GM21619 (cell line): ENCODE measurements around the gene MMS22L.
"Not testable (repeated sequence)": the region's sequence is repeated elsewhere in the genome, so short reads cannot be mapped to it uniquely, and the experiment has no call there.

Experiments used
- ATAC-seq: cut with Tn5 transposase; IDR thresholded peaks from one replicate; pipeline ENCODE4 v1.9.1; 2021; ENCODE audit not compliant: unreplicated experiment

Gene MMS22L

GRCh38 chr6:97231911-97232310 is 51.1 kb downstream of the MMS22L start:
- no peak for ATAC-seq

DNA sequence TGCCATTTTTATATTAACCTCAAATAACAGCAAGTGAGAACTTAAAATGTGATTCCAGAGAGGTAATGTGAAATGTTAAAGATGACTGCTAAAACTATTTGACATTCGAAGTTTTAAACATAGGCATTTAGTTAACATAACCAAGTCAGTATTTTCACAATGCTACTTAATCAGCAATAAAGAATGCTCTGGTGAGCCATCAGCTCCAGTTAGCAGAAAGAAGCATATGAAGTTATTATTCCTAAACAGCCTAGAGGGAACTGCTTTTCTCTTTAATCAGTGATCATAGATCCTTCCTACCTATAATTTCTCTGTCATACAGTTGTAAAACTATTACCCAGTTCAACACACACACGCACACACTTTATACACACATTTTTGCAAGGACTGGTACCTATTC is 60.1 kb downstream of the MMS22L start:
- no peak for ATAC-seq

- ATAC-seq, result no peak
Measured at GRCh38 chr6:97218912-97219311, 64.1 kb downstream of the MMS22L start.

- ATAC-seq, result no peak
Measured at GRCh38 chr6:97215157-97215769, 67.8 kb downstream of the MMS22L start.

DNA sequence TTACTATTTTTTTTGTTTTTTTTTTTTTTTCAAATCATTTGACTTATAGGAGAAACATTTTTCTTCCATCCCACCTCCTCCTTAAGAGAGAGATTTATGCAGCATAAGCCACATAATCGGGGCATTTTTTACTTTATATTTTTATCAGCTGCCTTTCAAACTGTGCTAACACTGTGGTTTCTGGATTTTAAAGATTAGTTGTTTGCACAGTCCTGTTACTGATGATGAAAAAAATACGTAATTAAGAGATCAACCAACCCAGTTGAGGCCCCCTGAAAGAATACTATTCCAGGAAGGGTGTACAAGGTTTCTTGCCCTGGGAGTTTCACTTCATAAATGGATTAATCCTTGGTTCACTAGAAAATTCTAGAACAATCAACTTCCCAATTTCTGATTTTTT is 68.3 kb downstream of the MMS22L start:
- no peak for ATAC-seq

GRCh38 chr6:97207383-97207782 is 75.6 kb downstream of the MMS22L start:
- ATAC-seq, result no peak

GRCh38 chr6:97205966-97206365 is 77.0 kb downstream of the MMS22L start:
- no peak for ATAC-seq

- ATAC-seq, result no peak
Measured at GRCh38 chr6:97203343-97203742, 79.7 kb downstream of the MMS22L start.

DNA sequence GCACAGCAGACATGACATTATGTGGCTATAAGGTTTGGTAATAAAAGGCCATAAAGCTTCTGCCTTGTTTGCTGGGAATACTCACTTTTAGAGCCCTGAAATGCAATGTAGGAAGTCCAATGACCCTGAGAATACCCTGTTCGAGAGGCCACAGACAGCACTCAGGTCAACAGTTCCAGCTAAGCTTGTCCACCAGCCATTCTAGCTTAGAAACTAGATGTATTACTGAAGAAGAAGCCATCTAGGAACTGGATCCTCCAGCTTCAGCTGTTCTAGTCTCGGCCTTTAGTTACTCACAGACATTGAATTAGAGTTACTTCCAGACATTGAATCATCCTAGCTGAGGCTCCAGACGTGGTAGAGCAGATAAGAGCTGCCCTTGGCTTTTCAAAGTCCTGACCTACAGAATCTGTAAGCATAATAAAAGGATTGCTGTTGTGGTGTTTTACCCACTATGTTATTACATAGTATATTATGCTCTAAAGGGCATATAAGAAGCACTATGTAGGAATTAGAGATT is 84.9 kb downstream of the MMS22L start:
- no peak for ATAC-seq

GRCh38 chr6:97195117-97195516 is 87.9 kb downstream of the MMS22L start:
- ATAC-seq, result no peak

- no peak for ATAC-seq
Measured at GRCh38 chr6:97189767-97190166, 93.2 kb downstream of the MMS22L start.

- no peak for ATAC-seq
Measured at GRCh38 chr6:97187951-97188350, 95.1 kb downstream of the MMS22L start.

GRCh38 chr6:97186416-97186999 is 96.5 kb downstream of the MMS22L start:
- ATAC-seq, result peak; percentile 95

GRCh38 chr6:97177905-97178304 is 105.1 kb downstream of the MMS22L start:
- no peak for ATAC-seq

- ATAC-seq, result no peak
Measured at GRCh38 chr6:97176468-97176867, 106.5 kb downstream of the MMS22L start.

- no peak for ATAC-seq
Measured at GRCh38 chr6:97175806-97176205, 107.2 kb downstream of the MMS22L start.

GRCh38 chr6:97174471-97174870 is 108.5 kb downstream of the MMS22L start:
- ATAC-seq, result no peak

GRCh38 chr6:97160280-97160679 is 122.7 kb downstream of the MMS22L start:
- no peak for ATAC-seq

DNA sequence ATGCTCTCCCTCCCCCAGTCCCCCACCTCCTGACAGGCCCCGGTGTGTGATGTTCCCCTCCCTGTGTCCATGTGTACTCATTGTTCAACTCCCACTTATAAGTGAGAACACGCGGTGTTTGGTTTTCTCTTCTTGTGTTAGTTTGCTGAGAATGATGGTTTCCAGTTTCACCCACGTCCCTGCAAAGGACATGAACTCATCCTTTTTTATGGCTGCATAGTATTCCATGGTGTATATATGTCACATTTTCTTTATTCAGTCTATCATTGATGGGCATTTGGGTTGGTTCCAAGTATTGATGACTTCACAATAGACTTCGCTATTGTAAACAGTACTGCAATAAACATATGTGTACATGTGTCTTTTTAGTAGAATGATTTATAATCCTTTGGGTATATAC is 127.6 kb downstream of the MMS22L start:
- not testable (repeated sequence) for ATAC-seq

DNA sequence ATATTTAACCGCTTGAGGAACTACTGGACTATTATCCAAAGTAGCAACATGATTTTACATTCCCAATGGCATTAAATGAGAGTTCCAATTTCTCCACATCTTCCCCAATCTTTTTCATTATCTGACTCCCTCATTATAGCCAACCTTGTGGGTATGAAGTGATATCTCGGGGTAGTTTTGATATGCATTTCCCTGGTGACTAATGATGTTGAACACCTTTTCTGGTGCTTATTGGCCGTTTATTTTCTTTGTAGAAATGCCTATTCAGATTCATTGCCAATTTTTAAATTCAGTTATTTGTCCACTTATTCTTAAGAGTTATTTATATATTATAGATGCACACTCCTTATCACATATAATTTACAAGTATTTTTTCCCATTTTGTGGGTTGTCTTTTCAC is 129.0 kb downstream of the MMS22L start:
- no peak for ATAC-seq

DNA sequence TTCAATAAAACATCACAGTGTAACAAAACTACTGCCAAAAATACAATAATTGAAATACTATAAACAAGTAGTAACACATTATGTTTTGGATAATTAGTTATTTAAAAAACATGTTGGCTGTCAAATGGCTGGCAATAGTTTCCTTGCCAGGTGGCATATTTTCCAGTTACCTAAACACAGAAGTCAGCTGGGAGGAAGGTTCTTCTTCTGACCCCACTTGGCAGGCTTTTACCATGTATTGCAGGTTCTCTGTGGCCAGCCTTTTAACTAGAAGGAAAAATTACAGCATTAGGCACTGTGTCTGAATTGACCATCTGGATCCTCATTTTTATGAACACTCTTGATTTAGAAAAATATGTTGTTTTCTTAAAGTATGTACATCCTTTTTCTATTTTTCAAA is 131.4 kb downstream of the MMS22L start:
- no peak for ATAC-seq

- no peak for ATAC-seq
Measured at GRCh38 chr6:97150932-97151331, 132.1 kb downstream of the MMS22L start.

- ATAC-seq, result no peak
Measured at GRCh38 chr6:97147421-97147820, 135.6 kb downstream of the MMS22L start.
